Ecto neural progenitor cell (in vitro differentiated cells): ENCODE measurements around the gene NKRF.

Experiments
- DNase-seq: peaks from one replicate; pipeline ENCODE4 v3.0.0-alpha.2; 2018; ENCODE audit warnings: low spot score

Gene NKRF

DNA sequence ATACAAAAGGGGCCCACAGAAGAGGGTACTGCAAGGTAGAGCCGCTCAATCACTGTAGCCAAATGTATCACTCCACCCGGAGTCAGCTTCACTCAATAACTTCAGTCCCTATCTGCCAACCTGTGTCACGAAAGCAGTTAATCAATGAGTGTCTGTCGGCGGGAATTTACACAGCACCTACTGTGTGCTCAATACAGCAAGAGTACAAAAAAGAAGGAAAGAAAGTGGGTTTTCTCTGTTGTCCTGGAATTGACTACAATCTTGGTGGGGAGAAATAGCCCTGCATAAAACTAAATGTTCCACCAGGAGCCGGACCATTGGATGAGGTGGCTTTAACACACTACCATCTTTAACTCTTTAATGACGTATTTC, 780 bp upstream of the NKRF start:
- no peak for DNase-seq

GRCh38 chrX:119605464-119606279, 552 bp downstream of the NKRF start:
- peak; percentile 62 for DNase-seq

GRCh38 chrX:119604766-119605463, 1.3 kb downstream of the NKRF start:
- DNase-seq = no peak

GRCh38 chrX:119602701-119603255, 3.4 kb downstream of the NKRF start:
- DNase-seq = no peak

GRCh38 chrX:119589810-119590209, 16.4 kb downstream of the NKRF start:
- DNase-seq = no peak

DNA sequence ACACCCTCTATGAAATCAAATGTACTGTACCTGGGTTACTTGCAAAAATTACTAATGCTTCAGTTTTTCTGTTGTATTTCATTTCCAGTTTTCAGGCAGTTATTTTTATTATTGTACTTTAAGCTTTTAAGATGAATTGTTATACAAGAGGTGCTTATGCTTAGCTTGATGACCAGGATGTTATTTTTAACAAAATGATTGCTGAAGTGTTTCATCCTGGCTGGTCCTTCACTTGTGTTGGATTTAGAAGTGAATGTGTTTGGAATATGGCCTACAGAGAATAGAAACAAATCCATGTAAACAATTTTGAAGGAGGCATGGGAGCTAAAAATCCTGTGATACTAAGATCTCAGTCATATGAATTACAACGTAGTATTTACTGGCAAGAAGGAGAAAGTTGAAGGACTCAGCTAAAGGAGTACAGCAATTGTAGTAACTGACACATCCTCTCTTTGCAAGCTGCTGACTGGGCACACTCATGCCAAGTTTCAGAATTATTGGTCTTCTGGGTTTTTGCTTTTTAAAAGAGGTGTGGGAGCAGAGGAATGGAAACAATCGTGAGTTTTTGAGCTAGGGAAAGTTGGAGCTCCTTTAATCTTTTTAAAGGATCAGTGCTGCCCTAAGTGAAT, 22.7 kb downstream of the NKRF start:
- no peak for DNase-seq

DNA sequence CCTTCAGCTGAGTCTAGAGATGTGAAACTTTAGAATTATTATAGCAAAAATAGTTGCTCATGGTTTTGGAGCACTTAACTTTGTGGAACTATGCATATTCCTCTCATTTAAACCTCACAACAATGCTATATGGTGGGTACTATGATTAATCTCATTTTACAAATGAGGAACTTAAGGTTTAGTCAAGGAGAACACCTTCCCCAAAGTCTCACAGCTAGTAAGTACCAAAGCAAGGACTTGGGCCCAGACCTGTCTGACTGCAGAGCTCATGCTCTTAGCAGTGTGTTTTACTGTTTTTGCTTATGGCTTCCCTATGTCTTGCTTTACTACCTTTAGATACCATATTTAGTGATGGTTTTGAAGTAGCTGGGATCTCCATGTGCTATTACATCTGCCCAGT, 26.8 kb downstream of the NKRF start:
- no peak for DNase-seq

- peak; percentile 89 for DNase-seq
Measured at GRCh38 chrX:119574394-119575266, 31.6 kb downstream of the NKRF start, which contains the start of gene UBE2A. Gene UBE2A (plus strand): TSS chrX:119574563. CDS start chrX:119574712, 149 bp downstream.

DNA sequence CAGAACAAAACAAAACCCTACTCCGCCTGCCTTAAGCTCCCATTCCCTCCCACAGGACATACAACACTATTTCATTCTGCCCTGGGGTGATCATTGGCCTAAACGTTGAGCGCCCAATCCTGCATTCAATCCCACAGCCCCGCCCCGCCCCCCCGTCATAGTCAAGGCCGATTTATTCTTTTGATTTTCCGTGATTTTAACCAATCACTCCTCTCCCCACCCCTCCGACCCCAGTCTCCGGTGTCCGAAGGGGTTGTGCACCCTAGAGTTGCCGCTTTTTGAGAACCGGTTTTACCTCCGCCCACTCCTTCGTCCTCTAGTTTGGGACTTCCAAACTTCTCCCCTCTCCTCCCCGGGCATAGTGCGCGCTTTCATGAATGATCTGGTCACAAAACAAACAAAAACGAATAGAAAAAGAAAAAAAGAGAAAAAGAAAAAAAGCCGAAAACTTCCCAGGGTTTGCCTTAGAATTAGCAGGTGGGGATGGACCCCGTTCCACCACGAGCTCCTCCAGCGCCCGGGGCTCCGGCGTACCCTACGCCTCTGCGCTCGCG, 32.3 kb downstream of the NKRF start:
- peak; percentile 46 for DNase-seq

DNA sequence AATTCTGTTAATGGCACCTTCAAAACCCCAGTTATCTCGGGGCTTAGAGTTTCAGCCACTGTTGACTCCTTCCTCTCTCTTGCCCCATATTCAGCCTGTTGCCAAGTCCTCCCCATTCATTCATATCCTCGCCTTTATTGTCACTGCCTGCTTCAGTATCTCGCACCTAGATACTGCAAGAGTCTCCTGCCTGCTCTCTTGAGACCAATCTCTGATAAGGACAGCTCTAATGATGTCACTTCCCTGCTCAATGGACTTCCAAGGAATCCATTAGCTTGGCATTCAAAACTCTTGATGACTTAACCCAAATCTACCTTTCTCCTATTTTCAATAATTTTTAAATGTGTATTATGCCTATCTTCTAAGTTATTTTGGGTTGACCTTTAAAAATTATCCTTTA, 33.0 kb downstream of the NKRF start:
- no peak for DNase-seq

DNA sequence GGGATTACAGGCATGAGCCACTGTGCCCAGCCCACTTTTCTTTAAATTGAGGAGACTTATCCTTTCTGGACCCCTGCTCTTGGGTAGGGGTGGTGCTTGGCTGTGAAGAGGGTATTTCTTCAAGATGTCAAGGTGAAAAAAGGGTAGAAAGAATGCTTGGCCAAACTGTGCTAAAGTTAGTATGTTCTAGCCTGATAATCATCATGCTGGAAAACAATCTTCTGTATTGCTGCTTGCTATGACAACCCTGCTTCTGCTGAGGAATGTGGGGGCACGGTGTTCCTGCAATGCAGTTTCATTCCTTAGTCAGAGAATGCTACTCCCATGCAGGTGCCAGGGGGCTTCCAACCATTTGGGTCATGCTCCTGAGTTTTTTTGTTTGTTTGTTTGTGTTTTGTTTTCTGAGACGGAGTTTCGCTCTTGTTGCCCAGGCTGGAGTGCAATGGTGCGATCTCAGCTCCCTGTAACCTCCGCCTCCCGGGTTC, 35.8 kb downstream of the NKRF start:
- no peak for DNase-seq

- DNase-seq = peak; percentile 85
Measured at GRCh38 chrX:119565107-119565663, 41.0 kb downstream of the NKRF start, which contains the start of gene STEEP1. Gene STEEP1 (minus strand): TSS chrX:119565409. CDS start chrX:119565355, 54 bp downstream.

GRCh38 chrX:119552508-119552907, 53.7 kb downstream of the NKRF start:
- no peak for DNase-seq

- DNase-seq = no peak
Measured at GRCh38 chrX:119549327-119550016, 56.8 kb downstream of the NKRF start.

- DNase-seq = no peak
Measured at GRCh38 chrX:119541188-119541587, 65.0 kb downstream of the NKRF start.

GRCh38 chrX:119539872-119540271, 66.4 kb downstream of the NKRF start:
- no peak for DNase-seq
